HG03342 (cell line): ENCODE results near the gene VEGFB.

Experiments
- ATAC-seq: cut with Tn5 transposase; IDR thresholded peaks from one replicate; pipeline ENCODE4 v1.9.1; 2021; ENCODE audit warnings: mild to moderate bottlenecking, moderate library complexity; ENCODE audit not compliant: unreplicated experiment

Gene VEGFB

GRCh38 chr11:64230171-64230984, 4.0 kb upstream of the VEGFB start, which contains the start of gene DNAJC4:
Gene DNAJC4 (plus strand): TSS chr11:64230548. CDS start chr11:64230855, 307 bp downstream.
- ATAC-seq = peak; percentile 40

DNA sequence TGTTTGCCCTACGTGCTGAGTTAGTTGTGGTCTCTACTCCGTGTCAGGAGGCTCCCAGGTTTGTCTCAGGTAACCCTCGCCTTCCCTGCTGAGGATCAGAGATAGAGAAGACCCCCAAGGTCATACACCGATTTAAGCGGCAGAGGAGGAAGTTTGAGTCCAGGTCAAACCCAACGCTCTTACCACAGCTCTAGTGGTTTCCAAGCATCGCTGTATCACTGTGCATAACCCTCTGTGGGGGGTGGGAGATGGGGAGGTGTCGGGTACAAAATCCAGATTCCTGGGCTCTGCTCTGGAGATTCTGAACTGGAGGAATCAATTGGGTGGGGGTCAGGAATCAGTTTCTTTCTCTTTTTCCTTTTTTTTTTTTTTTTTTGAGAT, 3.4 kb upstream of the VEGFB start:
- no peak for ATAC-seq

DNA sequence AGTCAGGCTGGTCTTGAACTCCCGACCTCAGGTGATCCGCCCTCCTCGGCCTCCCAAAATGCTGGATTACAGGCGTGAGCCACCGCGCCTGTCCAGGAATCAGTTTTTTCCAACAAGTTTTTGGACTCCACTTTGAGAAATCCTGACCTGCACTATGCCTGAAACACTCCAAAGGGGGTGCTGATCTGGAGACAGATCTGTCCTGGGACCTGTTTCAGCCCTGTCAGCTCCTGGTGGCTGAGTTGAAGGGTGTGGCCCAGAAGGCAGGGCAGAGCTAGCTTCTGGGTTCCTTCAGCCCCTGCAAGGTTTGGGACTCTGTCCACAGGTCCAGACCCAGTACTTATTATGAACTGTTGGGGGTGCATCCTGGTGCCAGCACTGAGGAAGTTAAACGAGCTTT, 2.8 kb upstream of the VEGFB start:
- no peak for ATAC-seq

DNA sequence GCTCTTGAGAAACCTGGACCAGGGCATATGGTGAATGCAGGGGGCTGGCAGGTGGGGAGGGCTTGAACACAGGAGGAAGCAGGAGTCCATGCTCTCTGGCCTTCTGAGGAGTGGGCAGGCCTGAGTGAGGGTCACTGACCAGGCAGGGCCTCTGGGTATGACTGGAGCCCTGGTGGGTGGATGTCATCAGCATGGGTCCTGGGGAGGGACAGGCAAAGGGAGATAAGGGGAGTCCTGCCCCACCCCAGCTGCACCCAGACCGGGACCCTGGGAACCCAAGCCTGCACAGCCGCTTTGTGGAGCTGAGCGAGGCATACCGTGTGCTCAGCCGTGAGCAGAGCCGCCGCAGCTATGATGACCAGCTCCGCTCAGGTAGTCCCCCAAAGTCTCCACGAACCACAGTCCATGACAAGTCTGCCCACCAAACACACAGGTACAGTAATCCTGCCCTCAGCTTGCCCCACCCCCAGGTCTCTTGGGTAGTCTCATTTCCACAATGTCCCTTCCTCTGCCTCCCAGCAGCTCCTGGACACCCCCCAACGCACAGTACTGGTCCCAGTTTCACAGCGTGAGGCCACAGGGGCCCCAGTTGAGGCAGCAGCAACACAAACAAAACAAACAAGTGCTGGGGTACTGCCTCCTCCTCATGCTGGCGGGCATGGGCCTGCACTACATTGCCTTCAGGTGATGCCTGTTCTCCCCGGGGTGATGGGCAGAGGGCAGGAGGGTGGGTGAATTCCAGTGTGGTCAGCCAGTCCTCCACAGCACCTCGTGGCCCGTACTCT, 2.0 kb upstream of the VEGFB start:
- no peak for ATAC-seq

GRCh38 chr11:64232967-64233315, 1.4 kb upstream of the VEGFB start:
- no peak for ATAC-seq

DNA sequence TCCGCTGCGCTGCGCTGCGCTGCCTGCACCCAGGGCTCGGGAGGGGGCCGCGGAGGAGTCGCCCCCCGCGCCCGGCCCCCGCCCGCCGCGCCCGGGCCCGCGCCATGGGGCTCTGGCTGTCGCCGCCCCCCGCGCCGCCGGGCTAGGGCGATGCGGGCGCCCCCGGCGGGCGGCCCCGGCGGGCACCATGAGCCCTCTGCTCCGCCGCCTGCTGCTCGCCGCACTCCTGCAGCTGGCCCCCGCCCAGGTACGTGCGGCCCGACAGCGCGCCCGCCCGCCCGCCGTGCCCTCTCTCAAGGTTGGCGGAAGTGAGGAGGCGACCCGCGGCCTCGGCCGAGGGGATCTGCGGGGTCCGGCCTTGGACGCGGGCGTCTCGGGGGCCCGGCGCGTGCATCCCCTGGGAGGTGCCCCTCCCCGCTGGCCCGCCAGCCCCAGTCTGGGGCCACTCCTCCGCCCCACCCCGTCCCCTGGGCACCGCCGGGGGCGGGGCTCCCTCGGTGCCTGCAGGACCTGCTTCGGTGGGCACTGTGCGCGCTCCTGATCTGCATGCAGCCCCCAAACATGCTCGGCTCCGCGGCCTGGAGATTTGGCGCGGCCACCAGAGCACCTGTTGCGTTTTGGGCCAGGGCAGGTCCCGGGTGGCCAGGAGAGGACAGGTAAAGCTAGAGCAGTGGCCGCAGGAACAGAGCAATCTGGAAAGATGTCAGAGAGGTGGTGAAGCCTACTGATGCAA, 429 bp downstream of the VEGFB start:
- ATAC-seq = no peak

- ATAC-seq = no peak
These were observed 1.2 kb downstream of the VEGFB start for GRCh38 chr11:64235437-64236161.

DNA sequence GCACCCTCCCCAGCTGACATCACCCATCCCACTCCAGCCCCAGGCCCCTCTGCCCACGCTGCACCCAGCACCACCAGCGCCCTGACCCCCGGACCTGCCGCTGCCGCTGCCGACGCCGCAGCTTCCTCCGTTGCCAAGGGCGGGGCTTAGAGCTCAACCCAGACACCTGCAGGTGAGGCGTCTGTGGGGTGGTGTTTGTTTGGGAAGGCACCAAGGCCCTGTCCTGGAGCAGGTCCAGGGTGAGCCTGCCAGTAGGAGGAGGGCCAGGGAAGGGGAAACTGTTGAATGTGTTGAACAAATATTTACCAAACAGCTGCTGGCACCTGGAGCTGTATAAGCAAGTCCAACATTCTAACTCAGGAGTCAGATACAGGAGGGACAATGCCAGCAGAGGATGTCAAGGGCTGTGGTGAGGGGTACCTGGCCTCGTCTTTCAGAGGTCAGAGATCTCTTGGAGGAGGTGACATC, 3.1 kb downstream of the VEGFB start:
- ATAC-seq = no peak

DNA sequence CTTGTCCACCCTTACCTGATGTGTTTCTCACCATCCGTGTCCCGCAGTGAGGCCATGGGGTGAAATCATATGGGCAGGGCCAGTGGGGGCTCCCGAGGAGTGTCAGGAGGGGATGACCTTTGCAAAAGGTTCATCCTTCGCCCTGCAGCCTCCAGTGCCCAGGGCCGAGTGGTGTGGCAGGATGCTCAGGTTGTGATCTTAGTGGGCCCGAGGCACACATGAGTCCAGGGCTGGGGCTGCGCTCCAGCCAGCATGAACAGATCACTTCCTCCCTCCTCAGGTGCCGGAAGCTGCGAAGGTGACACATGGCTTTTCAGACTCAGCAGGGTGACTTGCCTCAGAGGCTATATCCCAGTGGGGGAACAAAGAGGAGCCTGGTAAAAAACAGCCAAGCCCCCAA, 3.7 kb downstream of the VEGFB start:
- ATAC-seq = no peak

- ATAC-seq = no peak
These were observed 4.6 kb downstream of the VEGFB start for GRCh38 chr11:64238999-64239398.

- ATAC-seq = peak; percentile 12
These were observed 5.5 kb downstream of the VEGFB start for GRCh38 chr11:64239662-64240434.

DNA sequence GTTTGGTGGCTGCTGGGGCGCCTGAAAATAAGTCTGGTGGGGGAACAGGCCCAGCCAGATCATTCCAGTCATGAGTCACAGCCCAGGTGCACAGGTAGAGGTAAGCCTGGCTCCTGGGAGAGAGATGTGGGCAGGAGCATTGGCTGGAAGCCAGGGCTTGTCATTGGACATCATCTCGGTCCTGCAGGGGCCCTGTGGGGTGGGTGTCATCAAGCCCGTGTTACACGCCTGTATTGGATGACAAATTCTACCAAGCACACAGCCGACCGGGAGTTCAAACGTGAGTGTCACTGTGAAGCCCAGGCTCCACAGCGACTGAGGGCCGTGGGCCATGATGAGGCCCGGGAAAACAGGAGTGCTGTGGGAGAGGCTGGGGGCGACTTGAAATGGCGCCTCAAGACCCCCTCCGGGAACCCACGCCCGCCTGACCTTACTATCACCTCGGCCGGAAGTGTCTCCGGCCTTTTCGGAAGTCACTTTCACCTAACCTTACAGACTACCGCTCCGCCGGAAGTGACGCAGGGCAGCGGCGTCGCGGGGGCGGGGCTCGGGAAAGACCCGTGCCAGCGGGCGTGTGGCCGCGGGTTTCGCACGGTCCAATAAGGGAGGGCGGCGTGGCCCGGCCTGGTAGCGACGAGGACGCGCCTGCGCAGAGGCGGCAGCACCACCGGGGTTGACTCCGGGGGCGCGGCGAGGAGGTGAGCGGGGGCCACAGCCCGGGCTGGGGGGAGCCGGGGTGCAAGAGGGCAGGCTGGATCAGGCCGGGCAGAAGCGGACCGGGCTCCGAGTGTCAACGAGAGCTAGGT, 6.3 kb downstream of the VEGFB start, which contains the start of gene FKBP2:
Gene FKBP2, plus strand, starts transcription at position 661 of the 806 bp plus-strand sequence. CDS start 1,293 bp downstream, outside the sequence.
- ATAC-seq = peak; percentile 52

- ATAC-seq = peak; percentile 58
These were observed 6.8 kb downstream of the VEGFB start for GRCh38 chr11:64241241-64241490.

- peak; percentile 58 for ATAC-seq
These were observed 7.3 kb downstream of the VEGFB start for GRCh38 chr11:64241491-64242374.

- ATAC-seq = no peak
These were observed 9.0 kb downstream of the VEGFB start for GRCh38 chr11:64243236-64243854.

GRCh38 chr11:64244107-64244506, 9.7 kb downstream of the VEGFB start:
- no peak for ATAC-seq

GRCh38 chr11:64244966-64245365, 10.6 kb downstream of the VEGFB start:
- ATAC-seq = no peak

DNA sequence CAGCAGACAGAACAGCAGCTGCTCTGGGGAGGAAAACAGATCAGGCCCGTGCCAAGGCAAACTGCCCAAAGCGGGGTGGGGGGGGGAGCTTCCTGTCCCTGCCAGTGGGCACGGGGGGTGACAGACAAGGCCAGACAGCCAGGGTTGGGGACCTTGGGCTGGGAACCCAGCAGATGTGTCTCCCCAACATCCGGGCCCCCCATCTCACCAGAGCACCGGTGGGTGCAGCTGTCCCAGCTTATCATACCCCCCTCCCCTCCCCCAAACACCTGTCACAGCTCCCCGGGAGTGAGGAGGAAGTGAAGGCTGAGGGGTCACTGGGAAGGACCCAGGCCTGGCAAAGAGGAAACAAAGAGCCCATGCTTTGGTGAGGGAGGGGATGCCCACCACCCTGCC, 11.0 kb downstream of the VEGFB start:
- ATAC-seq = no peak
